Kidney (tissue), 14 donors: ENCODE results near the gene FIS1. TPM values are rescaled to one million over a fixed set of nuclear protein-coding genes. Genes with fewer than 3 reads are reported as not detected.
"Not testable (repeated sequence)": the region's sequence is repeated elsewhere in the genome, so short reads cannot be mapped to it uniquely, and the experiment has no call there.

Experiments
- DNase-seq, 5 donors: peaks; one replicate each; pipeline ENCODE4 v3.0.0-alpha.2; 2013 to 2020
- FAIRE-seq: peaks from 2 replicates; lab custom pipeline; 2012; peaks lifted over from hg19 to GRCh38; lab: Jason Lieb, UNC
- H3K27ac ChIP-seq, 2 donors: one replicate each; pipeline ENCODE4 v1.7.0; 2013; ENCODE audit warnings: low read depth in 2 of 2, low read length in 2 of 2, inconsistent platforms in 1 of 2
- H3K27me3 ChIP-seq: one replicate; pipeline ENCODE4 v1.7.1; 2013; ENCODE audit warnings: low read length, inconsistent platforms; ENCODE audit not compliant: control insufficient read depth, insufficient read depth
- H3K36me3 ChIP-seq, 3 donors: one replicate each; pipeline versions ENCODE4 v1.7.0 to v1.7.1; 2013; ENCODE audit warnings: low read length in 3 of 3, control low read depth in 1 of 3, inconsistent platforms in 1 of 3; ENCODE audit not compliant: insufficient read depth in 3 of 3, control insufficient read depth in 2 of 3
- H3K4me1 ChIP-seq, 3 donors: one replicate each; pipeline versions ENCODE4 v1.7.0 to v1.7.1; 2013; ENCODE audit warnings: low read length in 3 of 3, inconsistent platforms in 1 of 3, low read depth in 1 of 3; ENCODE audit not compliant: control insufficient read depth in 2 of 3, insufficient read depth in 2 of 3
- H3K4me3 ChIP-seq, 3 donors: one replicate each; pipeline versions ENCODE4 v1.7.0 to v1.8.1; 2013; ENCODE audit warnings: low read length in 3 of 3, control low read depth in 1 of 3, inconsistent platforms in 1 of 3
- H3K9ac ChIP-seq, 3 donors: one replicate each; pipeline versions ENCODE4 v1.7.0 to v1.7.1; 2013; ENCODE audit warnings: low read length in 3 of 3, control low read depth in 1 of 3, inconsistent platforms in 1 of 3
- H3K9me3 ChIP-seq, 3 donors: one replicate each; pipeline versions ENCODE4 v1.7.0 to v1.7.1; 2013; ENCODE audit warnings: low read length in 3 of 3, control low read depth in 1 of 3, inconsistent platforms in 1 of 3; ENCODE audit not compliant: control insufficient read depth in 2 of 3, insufficient read depth in 1 of 3
- intact Hi-C: fragments of 100-400 bp; cut with DNase I; formaldehyde crosslinking; loops from one replicate; pipeline ENCODE4 v1.11.1; 2022
- polyA plus RNA-seq: library from polyadenylated mRNA; stranded (reverse); fragments of 350-450 nt; fragmentation: Illumina TruSeq; extraction: RNeasy Lipid Tissue Mini Kit (QIAGEN cat#74804); gene quantifications from one replicate; pipeline ENCODE4 v1.2.3, GENCODE V29; 2014; ENCODE audit warnings: low read depth, low replicate concordance; ENCODE audit not compliant: insufficient read depth
- total RNA-seq: library from RNA; stranded (reverse); fragmentation: NEBNext Ultra II Directional; extraction: Animal tissue kit (Norgen Biotek cat#: 25700); gene quantifications from one replicate; pipeline ENCODE4 v1.2.1, GENCODE V29; 2021
- TF ChIP-seq, protein P1 (sequence below): IDR thresholded peaks from 3 replicates; pipeline ENCODE4 v1.5.1; 2012; ENCODE audit warnings: mild to moderate bottlenecking, moderate library complexity, borderline replicate concordance; ENCODE audit not compliant: insufficient read depth; ENCODE audit errors: extremely low read depth
- donor health status: control.
- donor health status: control.
- donor health status: control.
- donor health status: control.
- donor health status: control.
- donor health status: DM: yes; HTN: yes; CAD: no.
- donor health status: Normal renal cell carcinoma (clear cell type).

FIS1 gene
- total and polyA plus RNA-seq, 2 donors from 2014 or later: 180 to 472 TPM

DNA sequence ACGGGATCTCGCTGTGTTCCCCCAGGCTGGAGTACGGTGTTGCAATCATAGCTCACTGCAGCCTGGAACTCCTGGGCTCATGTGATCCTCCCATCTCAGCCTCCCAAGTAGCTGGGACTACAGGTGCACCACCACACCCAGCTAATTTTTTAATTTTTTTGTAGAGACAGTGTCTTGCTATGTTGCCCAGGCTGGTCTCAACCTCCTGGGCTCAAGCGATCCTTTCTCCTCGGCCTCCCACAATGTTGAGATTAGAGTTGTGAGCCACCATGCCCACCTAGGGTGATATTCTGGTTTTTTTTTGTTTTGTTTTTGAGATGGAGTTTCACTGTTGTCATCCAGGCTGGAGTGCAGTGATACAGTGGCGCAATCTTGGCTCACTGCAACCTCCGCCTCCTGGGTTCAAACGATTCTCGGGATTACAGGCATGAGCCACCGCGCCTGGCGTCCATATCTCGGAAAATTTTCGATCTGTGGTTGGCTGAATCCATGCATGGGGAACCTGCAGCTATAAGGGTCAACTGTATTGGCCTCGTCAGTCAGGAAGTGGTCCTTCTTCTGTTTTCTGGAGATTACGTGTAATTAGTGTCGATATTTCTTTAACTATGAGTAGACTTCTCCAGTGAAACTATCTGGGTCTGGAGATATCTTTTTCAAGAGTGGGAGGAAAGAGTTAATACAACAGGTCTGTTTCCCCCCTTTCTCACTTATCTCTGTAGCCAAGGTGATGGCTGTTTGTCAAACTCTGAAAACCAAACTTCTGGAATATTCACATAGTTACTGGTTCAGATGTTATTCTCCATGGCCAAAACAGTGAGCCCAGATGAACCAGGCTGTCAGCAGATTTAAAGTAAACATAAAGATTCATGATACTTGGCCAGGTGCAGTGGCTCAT is 21.0 kb upstream of the FIS1 start:
- Histone ChIP-seq H3K27ac (no peak overlapping the region), H3K27me3 (no peaks in the 10 kb centered on the region), H3K36me3 (no peaks in the 10 kb centered on the region), H3K4me1 (no peaks in the 10 kb centered on the region), H3K4me3 (no peak overlapping the region), H3K9ac (no peak overlapping the region), H3K9me3 (no peaks in the 10 kb centered on the region)
- intact Hi-C loops: no loop called here
- DNase-seq (no peak), FAIRE-seq (no peak)
- TF ChIP-seq, protein P1, sequence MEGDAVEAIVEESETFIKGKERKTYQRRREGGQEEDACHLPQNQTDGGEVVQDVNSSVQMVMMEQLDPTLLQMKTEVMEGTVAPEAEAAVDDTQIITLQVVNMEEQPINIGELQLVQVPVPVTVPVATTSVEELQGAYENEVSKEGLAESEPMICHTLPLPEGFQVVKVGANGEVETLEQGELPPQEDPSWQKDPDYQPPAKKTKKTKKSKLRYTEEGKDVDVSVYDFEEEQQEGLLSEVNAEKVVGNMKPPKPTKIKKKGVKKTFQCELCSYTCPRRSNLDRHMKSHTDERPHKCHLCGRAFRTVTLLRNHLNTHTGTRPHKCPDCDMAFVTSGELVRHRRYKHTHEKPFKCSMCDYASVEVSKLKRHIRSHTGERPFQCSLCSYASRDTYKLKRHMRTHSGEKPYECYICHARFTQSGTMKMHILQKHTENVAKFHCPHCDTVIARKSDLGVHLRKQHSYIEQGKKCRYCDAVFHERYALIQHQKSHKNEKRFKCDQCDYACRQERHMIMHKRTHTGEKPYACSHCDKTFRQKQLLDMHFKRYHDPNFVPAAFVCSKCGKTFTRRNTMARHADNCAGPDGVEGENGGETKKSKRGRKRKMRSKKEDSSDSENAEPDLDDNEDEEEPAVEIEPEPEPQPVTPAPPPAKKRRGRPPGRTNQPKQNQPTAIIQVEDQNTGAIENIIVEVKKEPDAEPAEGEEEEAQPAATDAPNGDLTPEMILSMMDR: no peak

DNA sequence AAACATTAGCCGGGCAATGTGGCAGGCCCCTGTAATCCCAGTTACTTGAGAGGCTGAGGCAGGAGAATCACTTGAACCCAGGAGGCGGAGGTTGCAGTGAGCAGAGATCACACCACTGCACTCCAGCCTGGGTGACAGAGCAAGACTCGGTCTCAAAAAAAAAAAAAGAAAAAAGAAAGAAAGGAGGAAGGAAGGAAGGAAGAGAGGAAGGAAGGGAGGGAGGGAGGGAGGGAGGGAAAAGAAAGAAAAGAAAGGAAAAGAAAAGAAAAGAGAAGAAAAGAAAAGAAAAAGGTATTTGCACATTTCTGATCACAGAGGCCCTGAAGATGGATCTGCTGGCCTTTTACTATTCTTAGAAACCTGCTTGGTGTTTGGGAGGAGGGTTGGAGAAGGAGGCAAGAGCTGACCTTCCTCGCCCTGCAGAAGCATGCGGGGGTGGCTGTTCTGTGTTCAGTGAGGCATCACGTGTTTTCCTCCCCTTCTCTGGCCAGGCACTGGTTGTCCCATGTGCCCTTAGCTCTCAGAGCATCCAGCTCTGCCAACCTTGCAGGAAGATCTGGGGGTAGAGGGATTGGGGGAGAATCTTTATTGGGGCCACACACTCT is 19.3 kb upstream of the FIS1 start:
- H3K36me3 ChIP-seq, H3K4me3 ChIP-seq, H3K4me1 ChIP-seq, FAIRE-seq, H3K27me3 ChIP-seq, H3K27ac ChIP-seq, H3K9ac ChIP-seq, intact Hi-C loops, H3K9me3 ChIP-seq: not testable (repeated sequence)
- peak in 4 of 5 donors; percentile 82 to 90 (median 86) for DNase-seq

DNA sequence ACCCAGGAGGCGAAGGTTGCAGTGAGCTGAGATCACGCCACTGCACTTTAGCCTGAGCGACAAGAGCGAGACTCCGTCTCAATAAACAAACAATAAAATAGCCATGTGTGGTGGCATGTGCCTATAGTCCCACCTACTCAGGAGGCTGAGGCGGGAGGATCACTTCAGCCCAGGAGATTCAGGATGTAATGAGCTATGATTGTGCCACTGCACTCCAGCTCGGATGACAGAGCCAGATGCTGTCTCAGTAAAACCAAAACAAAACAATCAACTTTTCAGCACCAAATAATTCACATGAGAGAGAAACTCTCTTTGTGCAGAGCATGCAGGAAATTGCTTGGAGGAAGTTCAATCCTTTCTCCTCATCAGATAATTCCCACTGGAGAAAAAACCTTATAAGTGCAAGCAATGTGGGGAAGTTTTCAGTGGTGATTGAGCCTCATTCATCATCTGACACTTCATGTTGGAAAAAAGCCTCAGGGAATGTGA is 13.4 kb upstream of the FIS1 start:
- Histone ChIP-seq H3K9ac (no peak overlapping the region), H3K27ac (no peak overlapping the region), H3K36me3 (no peaks in the 10 kb centered on the region), H3K4me3 (no peak overlapping the region), H3K4me1 (no peaks in the 10 kb centered on the region), H3K9me3 (no peaks in the 10 kb centered on the region), H3K27me3 (no peaks in the 10 kb centered on the region)
- TF ChIP-seq, protein P1: no peak
- intact Hi-C loops: no loop called here
- DNase-seq (no peak), FAIRE-seq (no peak)

DNA sequence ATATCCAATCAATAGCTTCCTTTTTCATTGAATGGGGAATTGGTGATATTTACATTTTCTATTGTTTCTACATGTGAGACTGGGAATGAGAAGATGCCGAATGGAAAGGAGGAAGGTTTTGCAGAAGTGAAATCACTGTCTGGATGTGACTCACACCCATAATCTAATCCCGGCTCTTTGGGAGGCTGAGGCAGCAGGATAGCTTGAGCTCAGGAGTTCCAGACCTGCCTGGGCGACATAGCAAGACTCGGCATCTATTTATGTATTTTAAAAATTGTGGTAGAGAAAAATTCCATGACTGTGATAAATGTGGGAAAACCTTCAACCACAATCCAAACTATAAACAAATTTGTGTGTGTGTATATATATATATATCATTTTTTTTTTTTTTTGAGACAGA is 10.9 kb upstream of the FIS1 start:
- no peak overlapping the region for H3K9ac ChIP-seq
- intact Hi-C loops: no loop called here
- H3K27me3 ChIP-seq: no peaks in the 10 kb centered on the region
- H3K36me3 ChIP-seq: no peaks in the 10 kb centered on the region
- no peaks in the 10 kb centered on the region for H3K9me3 ChIP-seq
- H3K4me1 ChIP-seq: peaks cover 2 to 5% (median 4%) of the 10 kb centered on the region in 3 donors
- H3K4me3 ChIP-seq: no peak overlapping the region
- FAIRE-seq (no peak), DNase-seq (no peak)
- H3K27ac ChIP-seq: no peak overlapping the region
- TF ChIP-seq, protein P1: no peak

DNA sequence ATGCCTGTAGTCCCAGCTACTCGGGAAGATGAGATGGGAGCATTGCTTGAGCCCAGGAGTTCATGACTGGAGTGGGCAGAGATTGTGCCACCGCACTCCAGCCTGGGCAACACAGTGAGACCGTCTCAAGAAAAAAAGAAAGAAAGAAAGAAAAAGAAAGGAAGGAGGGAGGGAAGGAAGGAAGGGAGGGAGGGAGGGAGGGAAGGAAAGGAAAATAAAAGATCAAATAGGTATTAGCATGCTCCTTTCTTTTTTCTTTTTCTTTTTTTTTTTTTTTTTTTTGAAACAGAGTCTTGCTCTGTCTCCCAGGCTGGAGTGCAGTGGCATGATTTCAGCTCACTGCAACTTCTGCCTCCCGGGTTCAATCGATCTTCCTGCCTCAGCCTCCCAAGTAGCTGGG is 8.3 kb upstream of the FIS1 start:
- H3K9ac ChIP-seq, H3K27me3 ChIP-seq, intact Hi-C loops, H3K9me3 ChIP-seq, H3K4me1 ChIP-seq, DNase-seq, FAIRE-seq, H3K36me3 ChIP-seq, H3K27ac ChIP-seq: not testable (repeated sequence)
- H3K4me3 ChIP-seq: peak overlapping the region in 1 of 3 donors; percentile 97
